ENCODE data around the gene ADGRL2. TPM values are rescaled to one million over a fixed set of nuclear protein-coding genes. Genes with fewer than 3 reads are reported as not detected.

ADGRL2 gene
- total and polyA plus RNA-seq, 2 donors (not counting 3 experiments of a cell fraction or from before 2014, with no cell fraction given) = 32.7 to 46.1 TPM

- peaks cover 0 to 2% of the 10 kb centered on the region in 2 experiments for H3K27me3 ChIP-seq (ENCODE audit: control insufficient read depth in 2 of 2, insufficient read depth in 2 of 2, low read length in 2 of 2)
- H3K9ac ChIP-seq (replicated peaks; ENCODE audit: extremely low read depth, insufficient read depth, low read length) = no peak overlapping the region
- BruUV-seq (replicated peaks) = no TSS peak
- H3K27ac ChIP-seq (ENCODE audit: insufficient read depth, low read depth, low read length) = no peak overlapping the region
- H4K20me1 ChIP-seq (replicated peaks; ENCODE audit: control insufficient read depth, extremely low read depth, insufficient read depth, low read length) = no peaks in the 10 kb centered on the region
- no peaks in the 10 kb centered on the region for H3K79me2 ChIP-seq (ENCODE audit: control insufficient read depth, insufficient read depth, low read length)
- no peak overlapping the region for H3K4me3 ChIP-seq (replicated peaks in 1 of 3; ENCODE audit: insufficient read depth in 1 of 3, low read depth in 1 of 3, low read length in 3 of 3)
- H2AFZ ChIP-seq (ENCODE audit: low read depth, low read length) = no peak overlapping the region
- no peaks in the 10 kb centered on the region for H3K36me3 ChIP-seq (ENCODE audit: control insufficient read depth in 2 of 2, extremely low read depth in 1 of 2, insufficient read depth in 2 of 2, low read length in 2 of 2)
- H3K9me1 ChIP-seq (replicated peaks; ENCODE audit: control insufficient read depth, extremely low read depth, insufficient read depth, low read length) = no peaks in the 10 kb centered on the region
- dilution Hi-C loops (cut with MboI; ENCODE audit: extremely low pct_ligation_motif_present, low sequenced_read_pairs) = no loop called here
- TF ChIP-seq POLR2AphosphoS5 (IDR thresholded peaks at IDR 0.05; ENCODE audit: insufficient read depth, low read depth, low read length) (no peak), GATA2 (IDR thresholded peaks at IDR 0.05; ENCODE audit: insufficient read depth, insufficient read length, low read depth, low read length) (no peak), POLR2A (IDR thresholded peaks at IDR 0.05; ENCODE audit: low read depth, low read length) (no peak), CTCF (IDR thresholded peaks at IDR 0.05; ENCODE audit: extremely low read depth in 1 of 2, insufficient read depth in 1 of 2, low read depth in 1 of 2, low read length in 2 of 2) (no peak), MYC (IDR thresholded peaks at IDR 0.05; ENCODE audit: low read depth, low read length) (no peak), EZH2 (IDR thresholded peaks at IDR 0.05; ENCODE audit: borderline replicate concordance, low read depth, low read length, severe bottlenecking) (no peak), JUN (IDR thresholded peaks at IDR 0.05; ENCODE audit: borderline replicate concordance, insufficient read depth, insufficient read length, low read depth) (no peak), FOS (IDR thresholded peaks at IDR 0.05; ENCODE audit: borderline replicate concordance, insufficient read depth, low read length) (no peak)
- no peak overlapping the region for H3K4me2 ChIP-seq (ENCODE audit: insufficient read depth, low read length)
- no peaks in the 10 kb centered on the region for H3K9me3 ChIP-seq (replicated peaks; ENCODE audit: control insufficient read depth, insufficient read depth, low read length)
- intact Hi-C loops (cut with micrococcal nuclease) = no loop called here
- DNase-seq (ENCODE audit: low read depth, low spot score) = no peak
- ChIA-PET POLR2A (no interaction called here), CTCF (no interaction called here)
- no peak for FAIRE-seq
- H3K4me1 ChIP-seq (ENCODE audit: control insufficient read depth, extremely low read depth, insufficient read depth, low read length) = no peaks in the 10 kb centered on the region
These were observed 218.8 kb downstream of the ADGRL2 start for GRCh38 chr1:82019508-82019907.
